Measurements from ENCODE around the gene GMPPA.

- TF ChIP-seq POLR2A (IDR thresholded peaks at IDR 0.05) (no peak), CTCF (IDR thresholded peaks at IDR 0.05) (no peak)
Measured at GRCh38 chr2:219488149-219488843, 10.4 kb upstream of the GMPPA start.
